HEK293 (cell line): ENCODE measurements around the gene PTPRN.
A peak's percentile ranks its signal among the peaks of the same experiment; 100 is the strongest.

ENCODE experiments used
- AEBP2 ChIP-seq: fragments of 450-650 bp; formaldehyde crosslinking; IDR thresholded peaks from 2 replicates; pipeline ENCODE4 v1.5.1; 2016; ENCODE audit warnings: missing biosample characterization, missing genetic modification characterization, borderline replicate concordance
- EGR2 ChIP-seq: fragments of 450-650 bp; formaldehyde crosslinking; IDR thresholded peaks from 2 replicates; pipeline ENCODE4 v1.5.1; 2016; ENCODE audit warnings: low read depth, missing biosample characterization, missing genetic modification characterization
- GLI2 ChIP-seq: fragments of 450-650 bp; formaldehyde crosslinking; IDR thresholded peaks from 2 replicates; pipeline ENCODE4; 2017; ENCODE audit warnings: missing biosample characterization, missing genetic modification characterization, low read depth, borderline replicate concordance
- HOXD13 ChIP-seq: sonication (generic); formaldehyde crosslinking; IDR thresholded peaks from 2 replicates; pipeline ENCODE4 v1.8.0; 2022; ENCODE audit warnings: missing genetic modification reagents, borderline replicate concordance
- SCRT2 ChIP-seq: fragments of 450-650 bp; formaldehyde crosslinking; IDR thresholded peaks from 2 replicates; pipeline ENCODE4 v1.5.1; 2016; ENCODE audit warnings: missing biosample characterization, missing genetic modification characterization
- ZBTB44 ChIP-seq: fragments of 450-650 bp; IDR thresholded peaks from 2 replicates; pipeline ENCODE4 v1.5.1; 2018; ENCODE audit warnings: missing biosample characterization, mild to moderate bottlenecking, missing genetic modification characterization
- ZNF112 ChIP-seq: fragments of 450-650 bp; formaldehyde crosslinking; IDR thresholded peaks from 2 replicates; pipeline ENCODE4 v1.5.0; 2017; ENCODE audit warnings: missing biosample characterization, missing genetic modification characterization
- ZNF114 ChIP-seq: fragments of 450-650 bp; formaldehyde crosslinking; IDR thresholded peaks from 2 replicates; pipeline ENCODE4 v1.5.0; 2017; ENCODE audit warnings: missing biosample characterization, missing genetic modification characterization
- ZNF18 ChIP-seq: fragments of 450-650 bp; formaldehyde crosslinking; IDR thresholded peaks from 2 replicates; pipeline ENCODE4 v1.5.1; 2016; ENCODE audit warnings: missing biosample characterization, missing genetic modification characterization
- ZNF184 ChIP-seq: fragments of 450-650 bp; IDR thresholded peaks from 2 replicates; pipeline ENCODE4 v1.5.1; 2018; ENCODE audit warnings: missing biosample characterization, mild to moderate bottlenecking, missing genetic modification characterization
- ZNF292 ChIP-seq: fragments of 450-650 bp; formaldehyde crosslinking; IDR thresholded peaks from 2 replicates; pipeline ENCODE4 v1.5.1; 2016; ENCODE audit warnings: low read depth, missing biosample characterization, missing genetic modification characterization, borderline replicate concordance
- ZNF341 ChIP-seq: fragments of 450-650 bp; formaldehyde crosslinking; IDR thresholded peaks from 2 replicates; pipeline ENCODE4; 2016; ENCODE audit warnings: low read depth, missing biosample characterization, missing genetic modification characterization
- ZNF394 ChIP-seq: fragments of 450-650 bp; formaldehyde crosslinking; IDR thresholded peaks from 2 replicates; pipeline ENCODE4 v1.5.1; 2016; ENCODE audit warnings: missing biosample characterization, missing genetic modification characterization, mild to moderate bottlenecking, moderate library complexity, borderline replicate concordance
- ZNF561 ChIP-seq: fragments of 450-650 bp; IDR thresholded peaks from 2 replicates; pipeline ENCODE4 v1.5.1; 2018; ENCODE audit warnings: missing biosample characterization, missing genetic modification characterization, borderline replicate concordance
- ZNF596 ChIP-seq: fragments of 450-650 bp; IDR thresholded peaks from 2 replicates; pipeline ENCODE4 v1.5.0; 2018; ENCODE audit warnings: missing biosample characterization, mild to moderate bottlenecking, missing genetic modification characterization, moderate library complexity
- ZNF623 ChIP-seq: fragments of 450-650 bp; formaldehyde crosslinking; IDR thresholded peaks from 2 replicates; pipeline ENCODE4 v1.5.1; 2016; ENCODE audit warnings: missing biosample characterization, missing genetic modification characterization
- ZNF664 ChIP-seq: fragments of 450-650 bp; formaldehyde crosslinking; IDR thresholded peaks from 2 replicates; pipeline ENCODE4 v1.5.1; 2016; ENCODE audit warnings: missing biosample characterization, missing genetic modification characterization
- ZNF670 ChIP-seq: fragments of 450-650 bp; formaldehyde crosslinking; IDR thresholded peaks from 2 replicates; pipeline ENCODE4 v1.5.1; 2016; ENCODE audit warnings: missing biosample characterization, missing genetic modification characterization, low read depth
- ZNF843 ChIP-seq: fragments of 450-650 bp; formaldehyde crosslinking; IDR thresholded peaks from 2 replicates; pipeline ENCODE4 v1.5.1; 2016; ENCODE audit warnings: missing biosample characterization, missing genetic modification characterization
- ZSCAN5A ChIP-seq: fragments of 450-650 bp; formaldehyde crosslinking; IDR thresholded peaks from 2 replicates; pipeline ENCODE4 v1.5.1; 2016; ENCODE audit warnings: missing biosample characterization, missing genetic modification characterization
- TF ChIP-seq, protein P1 (sequence below): fragments of 450-650 bp; formaldehyde crosslinking; IDR thresholded peaks from 2 replicates; pipeline ENCODE4 v1.5.1; 2016; ENCODE audit warnings: missing biosample characterization, missing genetic modification characterization, low read depth
- TF ChIP-seq, protein P2 (sequence below): fragments of 450-650 bp; formaldehyde crosslinking; IDR thresholded peaks from 2 replicates; pipeline ENCODE4 v1.5.1; 2017; ENCODE audit warnings: missing biosample characterization, missing genetic modification characterization
- TF ChIP-seq, protein P3 (sequence below): fragments of 450-650 bp; formaldehyde crosslinking; IDR thresholded peaks from 2 replicates; pipeline ENCODE4 v1.5.1; 2016; ENCODE audit warnings: missing biosample characterization, missing genetic modification characterization
- TF ChIP-seq, protein P4 (sequence below): sonication (generic); formaldehyde crosslinking; IDR thresholded peaks from 2 replicates; pipeline ENCODE4 v1.8.1; 2022; ENCODE audit warnings: mild to moderate bottlenecking, moderate library complexity, missing genetic modification reagents

PTPRN gene

DNA sequence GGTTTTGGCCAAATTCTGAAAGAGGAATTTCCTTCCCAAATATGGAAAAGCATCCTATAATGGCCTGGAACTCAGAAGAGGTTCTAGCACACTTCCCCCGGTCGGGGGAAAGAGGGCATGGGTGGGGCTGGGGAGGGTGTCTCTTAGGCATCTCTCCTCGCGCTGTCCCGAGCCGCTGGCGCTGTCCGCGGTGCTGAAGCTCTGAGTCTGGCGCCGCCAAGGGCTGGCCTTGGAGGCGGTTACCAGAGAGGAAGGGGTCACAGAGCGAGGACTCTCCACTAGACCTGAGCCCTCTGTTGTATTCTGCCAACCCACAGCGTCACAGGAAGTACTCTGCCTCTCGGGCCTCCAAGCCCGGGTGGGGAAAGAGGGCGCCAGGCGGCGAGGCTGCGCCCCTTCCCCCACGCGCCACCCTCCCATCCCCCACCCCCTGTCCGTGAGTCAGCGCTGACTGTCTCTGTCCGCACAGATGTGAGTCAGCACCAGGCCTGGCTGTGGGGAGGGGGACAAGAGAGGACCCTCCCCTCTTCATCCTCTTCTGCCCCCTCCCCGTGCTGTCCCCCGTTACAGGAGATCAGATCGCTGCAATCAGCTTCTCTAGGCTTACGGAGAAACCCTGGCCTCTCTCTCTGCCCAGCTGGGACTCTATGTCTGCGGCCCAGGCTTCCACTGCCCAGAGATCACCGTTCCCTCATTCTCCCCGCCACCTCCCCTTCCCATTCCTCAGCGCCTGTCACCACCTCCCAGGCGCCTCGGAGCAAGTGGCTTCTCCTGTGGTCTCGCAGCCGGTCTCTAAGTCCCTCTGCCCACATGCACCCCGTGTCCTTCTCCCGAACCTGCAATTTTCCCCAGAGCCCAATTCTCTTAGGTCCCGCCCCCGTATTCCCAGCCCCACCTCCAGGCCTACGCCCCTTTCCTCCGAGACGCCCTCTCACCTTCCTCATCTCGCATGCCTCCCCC is 779 bp downstream of the PTPRN start (continued):
- TF ChIP-seq, protein P1, sequence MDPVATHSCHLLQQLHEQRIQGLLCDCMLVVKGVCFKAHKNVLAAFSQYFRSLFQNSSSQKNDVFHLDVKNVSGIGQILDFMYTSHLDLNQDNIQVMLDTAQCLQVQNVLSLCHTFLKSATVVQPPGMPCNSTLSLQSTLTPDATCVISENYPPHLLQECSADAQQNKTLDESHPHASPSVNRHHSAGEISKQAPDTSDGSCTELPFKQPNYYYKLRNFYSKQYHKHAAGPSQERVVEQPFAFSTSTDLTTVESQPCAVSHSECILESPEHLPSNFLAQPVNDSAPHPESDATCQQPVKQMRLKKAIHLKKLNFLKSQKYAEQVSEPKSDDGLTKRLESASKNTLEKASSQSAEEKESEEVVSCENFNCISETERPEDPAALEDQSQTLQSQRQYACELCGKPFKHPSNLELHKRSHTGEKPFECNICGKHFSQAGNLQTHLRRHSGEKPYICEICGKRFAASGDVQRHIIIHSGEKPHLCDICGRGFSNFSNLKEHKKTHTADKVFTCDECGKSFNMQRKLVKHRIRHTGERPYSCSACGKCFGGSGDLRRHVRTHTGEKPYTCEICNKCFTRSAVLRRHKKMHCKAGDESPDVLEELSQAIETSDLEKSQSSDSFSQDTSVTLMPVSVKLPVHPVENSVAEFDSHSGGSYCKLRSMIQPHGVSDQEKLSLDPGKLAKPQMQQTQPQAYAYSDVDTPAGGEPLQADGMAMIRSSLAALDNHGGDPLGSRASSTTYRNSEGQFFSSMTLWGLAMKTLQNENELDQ (tag by site-specific recombination), result no peak
- TF ChIP-seq ZNF18 (tag by site-specific recombination) (no peak), ZNF184 (no peak), ZNF394 (peak; percentile 49; the same call in 1 of the 2 replicates), HOXD13 (CRISPR knock-in tag) (no peak), ZNF112 (tag by site-specific recombination) (no peak), ZNF596 (no peak), SCRT2 (tag by site-specific recombination) (no peak), EGR2 (tag by site-specific recombination) (peak; percentile 53; the same call in 1 of the 2 replicates), ZNF341 (no peak), ZNF292 (tag by site-specific recombination) (no peak), AEBP2 (tag by site-specific recombination) (no peak), ZNF114 (tag by site-specific recombination) (no peak), ZNF670 (tag by site-specific recombination) (no peak), ZNF623 (tag by site-specific recombination) (no peak), ZSCAN5A (no peak), ZNF843 (tag by site-specific recombination) (no peak), ZBTB44 (no peak), ZNF664 (tag by site-specific recombination) (no peak), ZNF561 (tag by site-specific recombination) (no peak), GLI2 (tag by site-specific recombination) (no peak)
- TF ChIP-seq, protein P2, sequence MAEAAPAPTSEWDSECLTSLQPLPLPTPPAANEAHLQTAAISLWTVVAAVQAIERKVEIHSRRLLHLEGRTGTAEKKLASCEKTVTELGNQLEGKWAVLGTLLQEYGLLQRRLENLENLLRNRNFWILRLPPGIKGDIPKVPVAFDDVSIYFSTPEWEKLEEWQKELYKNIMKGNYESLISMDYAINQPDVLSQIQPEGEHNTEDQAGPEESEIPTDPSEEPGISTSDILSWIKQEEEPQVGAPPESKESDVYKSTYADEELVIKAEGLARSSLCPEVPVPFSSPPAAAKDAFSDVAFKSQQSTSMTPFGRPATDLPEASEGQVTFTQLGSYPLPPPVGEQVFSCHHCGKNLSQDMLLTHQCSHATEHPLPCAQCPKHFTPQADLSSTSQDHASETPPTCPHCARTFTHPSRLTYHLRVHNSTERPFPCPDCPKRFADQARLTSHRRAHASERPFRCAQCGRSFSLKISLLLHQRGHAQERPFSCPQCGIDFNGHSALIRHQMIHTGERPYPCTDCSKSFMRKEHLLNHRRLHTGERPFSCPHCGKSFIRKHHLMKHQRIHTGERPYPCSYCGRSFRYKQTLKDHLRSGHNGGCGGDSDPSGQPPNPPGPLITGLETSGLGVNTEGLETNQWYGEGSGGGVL (tag by site-specific recombination), result peak; percentile 90
- TF ChIP-seq, protein P3, sequence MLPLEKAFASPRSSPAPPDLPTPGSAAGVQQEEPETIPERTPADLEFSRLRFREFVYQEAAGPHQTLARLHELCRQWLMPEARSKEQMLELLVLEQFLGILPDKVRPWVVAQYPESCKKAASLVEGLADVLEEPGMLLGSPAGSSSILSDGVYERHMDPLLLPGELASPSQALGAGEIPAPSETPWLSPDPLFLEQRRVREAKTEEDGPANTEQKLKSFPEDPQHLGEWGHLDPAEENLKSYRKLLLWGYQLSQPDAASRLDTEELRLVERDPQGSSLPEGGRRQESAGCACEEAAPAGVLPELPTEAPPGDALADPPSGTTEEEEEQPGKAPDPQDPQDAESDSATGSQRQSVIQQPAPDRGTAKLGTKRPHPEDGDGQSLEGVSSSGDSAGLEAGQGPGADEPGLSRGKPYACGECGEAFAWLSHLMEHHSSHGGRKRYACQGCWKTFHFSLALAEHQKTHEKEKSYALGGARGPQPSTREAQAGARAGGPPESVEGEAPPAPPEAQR (tag by site-specific recombination), result no peak
- TF ChIP-seq, protein P4, sequence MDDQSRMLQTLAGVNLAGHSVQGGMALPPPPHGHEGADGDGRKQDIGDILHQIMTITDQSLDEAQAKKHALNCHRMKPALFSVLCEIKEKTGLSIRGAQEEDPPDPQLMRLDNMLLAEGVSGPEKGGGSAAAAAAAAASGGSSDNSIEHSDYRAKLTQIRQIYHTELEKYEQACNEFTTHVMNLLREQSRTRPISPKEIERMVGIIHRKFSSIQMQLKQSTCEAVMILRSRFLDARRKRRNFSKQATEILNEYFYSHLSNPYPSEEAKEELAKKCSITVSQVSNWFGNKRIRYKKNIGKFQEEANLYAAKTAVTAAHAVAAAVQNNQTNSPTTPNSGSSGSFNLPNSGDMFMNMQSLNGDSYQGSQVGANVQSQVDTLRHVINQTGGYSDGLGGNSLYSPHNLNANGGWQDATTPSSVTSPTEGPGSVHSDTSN (CRISPR knock-in tag), result peak; percentile 81; the same call in 1 of the 2 replicates
